ENCODE measurements around the gene POLR2J.
"Not testable (repeated sequence)": the region's sequence is repeated elsewhere in the genome, so short reads cannot be mapped to it uniquely, and the experiment has no call there.

POLR2J gene

DNA sequence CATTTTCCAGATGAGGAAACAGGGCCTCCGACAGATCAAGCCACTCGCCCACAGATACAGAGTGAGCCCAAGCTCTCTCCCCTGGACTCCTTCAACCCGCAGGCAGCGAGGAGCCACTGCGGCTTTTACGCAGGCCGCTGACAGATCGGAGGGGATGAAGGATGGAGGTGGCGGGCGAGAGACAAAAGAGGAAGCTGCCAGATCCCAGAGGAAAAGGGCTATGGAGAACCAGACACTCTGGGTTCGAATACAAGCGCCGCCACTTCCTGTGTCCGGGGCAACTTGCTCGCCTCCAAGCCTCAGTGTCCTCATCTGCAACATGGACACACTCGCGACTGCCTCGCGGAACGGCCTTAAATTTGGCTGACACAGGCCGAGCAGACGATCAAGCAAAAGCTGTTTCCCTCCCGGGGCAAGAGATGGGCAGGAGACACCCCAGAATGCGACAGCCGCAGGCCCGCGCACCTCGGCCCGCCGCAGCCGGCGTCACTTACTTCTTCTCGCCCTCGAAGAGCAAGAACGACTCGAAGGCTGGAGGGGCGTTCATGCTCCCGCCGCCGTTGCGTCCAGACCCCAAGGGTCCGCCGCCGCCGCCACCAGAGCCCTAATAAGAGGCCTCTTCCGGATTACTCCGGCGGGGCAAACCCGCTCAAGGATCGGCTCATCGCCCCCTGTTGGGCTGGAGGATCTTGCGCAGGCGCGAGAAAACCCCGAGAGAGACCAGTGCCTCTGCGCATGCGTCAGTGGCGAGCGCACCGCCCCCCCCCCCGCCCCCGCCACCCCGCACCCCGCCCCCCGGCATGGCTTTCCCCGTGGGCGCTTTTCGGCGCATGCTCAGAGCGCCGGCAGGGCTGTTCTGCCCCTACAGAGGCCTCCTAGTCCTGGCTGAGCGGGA, at the start of gene POLR2J:
POLR2J (minus strand) TSS at position 609 of the 895 bp plus-strand sequence; CDS start at position 547, 62 bp downstream.
- DNase-seq (ENCODE audit: insufficient read length, low spot score): not testable (repeated sequence)
- FAIRE-seq: peak; percentile 75

DNA sequence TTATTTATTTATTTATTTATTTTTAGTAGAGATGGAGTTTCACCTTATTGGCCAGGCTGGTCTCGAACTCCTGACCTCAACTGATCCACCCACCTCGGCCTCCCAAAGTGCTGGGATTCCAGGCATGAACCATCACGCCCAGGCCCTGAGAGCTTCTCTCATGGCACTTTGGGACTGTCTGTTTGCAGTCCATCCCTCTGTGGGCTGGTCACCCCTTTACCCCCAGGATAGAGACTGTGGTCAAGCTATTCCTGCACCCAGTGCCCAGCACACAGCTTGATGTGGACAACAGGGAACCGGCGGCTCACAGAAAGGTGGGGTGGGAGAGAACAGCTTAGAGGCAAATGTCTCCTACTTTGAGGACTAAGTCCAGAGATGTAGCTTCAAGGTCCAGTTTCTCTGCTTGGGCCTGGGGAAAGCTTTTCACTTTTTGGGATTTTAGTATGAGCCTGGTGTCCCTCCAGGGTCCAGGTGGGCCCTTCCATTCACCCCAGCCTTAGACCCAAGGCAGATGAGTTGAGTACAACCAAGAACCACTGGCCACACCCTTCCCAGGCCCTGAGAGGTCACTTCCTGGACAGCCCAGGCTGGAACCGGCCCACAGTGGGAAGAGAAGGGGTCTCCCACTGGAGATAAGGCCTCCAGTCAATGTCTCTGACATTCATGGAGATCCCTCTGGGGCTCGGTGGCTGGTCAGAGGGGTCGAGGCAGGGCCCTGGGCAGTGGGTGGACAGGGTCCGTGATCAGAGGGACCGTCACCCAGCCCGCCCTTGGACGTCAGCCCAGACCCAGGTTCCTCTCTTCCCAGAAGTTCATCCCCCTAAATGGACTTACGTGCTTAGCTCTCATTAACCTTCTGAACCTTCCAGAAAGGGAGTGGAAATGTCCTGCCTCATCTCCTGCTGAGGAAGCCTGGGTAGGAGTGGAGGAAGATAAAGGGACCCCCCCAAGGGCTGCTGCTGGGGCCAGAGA, 49.4 kb upstream of the POLR2J start:
- not testable (repeated sequence) for DNase-seq (ENCODE audit: insufficient read length, low spot score); FAIRE-seq

DNA sequence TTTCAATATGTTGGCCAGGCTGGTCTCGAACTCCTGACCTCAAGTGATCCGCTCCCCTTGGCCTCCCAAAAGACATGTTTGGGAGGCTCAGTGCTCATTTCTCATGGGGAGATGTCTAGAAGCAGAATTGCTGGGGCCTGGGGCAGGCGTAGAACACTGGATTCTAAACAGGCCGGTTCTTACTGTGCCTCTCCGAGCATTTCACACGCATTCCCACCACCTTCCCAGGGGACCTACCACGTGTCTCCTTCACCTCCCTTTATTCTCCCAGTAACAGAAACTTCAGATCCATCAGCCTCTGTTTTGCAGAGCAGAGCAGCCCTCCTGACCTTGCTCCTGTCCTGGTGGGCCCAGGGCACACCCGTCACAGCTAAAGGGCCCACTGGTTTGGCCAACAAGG, 48.5 kb upstream of the POLR2J start:
- DNase-seq (ENCODE audit: insufficient read length, low spot score); FAIRE-seq: not testable (repeated sequence)

DNA sequence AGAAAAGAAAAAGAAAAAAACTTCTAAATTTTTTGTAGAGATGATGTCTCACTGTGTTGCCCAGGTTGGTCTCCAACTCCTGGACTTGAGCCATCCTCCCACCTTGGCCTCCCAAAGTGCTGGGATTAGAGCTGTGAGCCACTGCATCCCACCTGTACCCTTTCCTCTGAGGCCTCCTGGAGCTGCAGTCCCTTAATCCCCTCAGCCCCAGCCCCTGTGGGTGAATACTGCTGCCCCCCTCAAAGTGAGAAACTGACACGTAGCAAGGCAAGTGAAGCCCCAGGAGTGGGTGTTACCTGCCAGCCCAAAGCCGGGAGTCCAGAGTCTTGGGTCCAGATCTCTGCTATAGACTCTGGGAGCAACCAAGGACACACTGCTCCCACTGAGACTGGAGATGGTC, 46.1 kb upstream of the POLR2J start:
- FAIRE-seq; DNase-seq (ENCODE audit: insufficient read length, low spot score): not testable (repeated sequence)

DNA sequence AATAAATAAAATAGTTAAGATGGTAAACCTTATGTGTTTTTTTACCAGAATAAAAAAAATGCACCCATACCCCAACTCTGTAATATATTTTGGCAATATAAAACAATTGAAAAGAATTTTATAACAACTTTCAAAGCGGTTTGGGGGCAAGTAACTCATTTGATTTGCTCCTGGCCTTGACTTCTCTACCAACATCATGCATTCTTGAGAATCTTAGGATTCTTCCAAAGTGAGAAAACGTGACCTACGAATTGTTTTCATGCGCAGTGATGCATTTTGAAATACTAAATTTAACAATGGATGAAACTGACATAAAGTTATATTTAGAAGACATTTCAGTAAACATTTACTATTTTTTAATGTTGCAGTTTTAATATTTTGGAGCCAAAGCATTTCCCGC, 42.1 kb upstream of the POLR2J start:
- FAIRE-seq: not testable (repeated sequence)

DNA sequence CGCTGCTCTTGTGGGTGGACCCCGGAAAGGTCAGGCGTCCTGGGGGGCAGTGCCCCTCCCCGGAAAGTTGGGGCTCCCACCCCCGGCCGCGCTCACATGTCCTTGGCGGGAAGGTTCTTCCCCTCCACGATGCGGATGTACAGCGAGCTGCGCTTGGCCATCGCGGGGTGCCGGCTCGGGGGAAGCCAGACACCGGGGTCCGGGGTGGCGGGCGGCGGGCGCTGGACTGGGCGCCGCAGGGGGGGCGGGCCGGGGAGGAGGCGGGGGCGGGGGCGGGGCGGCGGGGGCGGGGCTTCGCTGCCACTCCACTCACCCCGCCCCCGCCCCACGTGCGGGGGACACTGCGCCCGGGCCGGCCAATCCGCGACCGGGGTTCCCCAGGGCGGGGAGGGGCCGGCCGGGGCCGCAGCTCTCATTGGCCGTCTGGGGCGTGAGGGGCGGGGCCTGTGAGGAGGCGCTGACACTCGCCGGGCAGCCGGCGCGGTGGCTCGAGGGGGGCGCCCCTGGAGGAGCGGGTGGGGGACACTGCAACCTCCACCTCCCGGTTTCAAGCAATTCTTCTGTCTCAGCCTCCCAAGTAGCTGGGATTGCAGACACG, 38.9 kb upstream of the POLR2J start, which contains the start of gene RASA4B:
RASA4B (minus strand) TSS at position 228 of the 598 bp plus-strand sequence; CDS start at position 161, 67 bp downstream.
- DNase-seq (ENCODE audit: insufficient read length, low spot score); FAIRE-seq: not testable (repeated sequence)

More for the DNA sequence above, 42.1 kb upstream of the POLR2J start:
- not testable (repeated sequence) for DNase-seq (ENCODE audit: insufficient read length, low spot score)

DNA sequence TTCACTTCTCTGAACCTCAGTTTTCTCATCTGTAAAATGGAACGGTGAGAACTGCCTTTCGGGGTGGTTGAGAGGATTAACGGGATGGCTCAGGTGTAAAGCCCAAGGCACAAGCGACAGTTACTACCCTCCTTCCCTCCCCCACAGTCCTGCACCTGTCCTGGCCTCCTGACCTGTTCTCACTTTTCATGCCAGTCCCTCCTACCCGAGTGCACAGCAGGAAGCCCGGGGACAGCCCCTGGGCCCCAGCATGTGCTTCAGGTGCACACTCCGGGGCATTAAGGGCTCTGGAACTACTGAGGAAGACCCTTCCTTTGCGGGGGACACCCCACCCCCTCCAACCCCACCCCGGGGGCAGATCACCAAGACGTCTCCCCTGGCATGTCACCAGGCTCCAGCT, 38.2 kb upstream of the POLR2J start:
- DNase-seq (ENCODE audit: insufficient read length, low spot score); FAIRE-seq: not testable (repeated sequence)

DNA sequence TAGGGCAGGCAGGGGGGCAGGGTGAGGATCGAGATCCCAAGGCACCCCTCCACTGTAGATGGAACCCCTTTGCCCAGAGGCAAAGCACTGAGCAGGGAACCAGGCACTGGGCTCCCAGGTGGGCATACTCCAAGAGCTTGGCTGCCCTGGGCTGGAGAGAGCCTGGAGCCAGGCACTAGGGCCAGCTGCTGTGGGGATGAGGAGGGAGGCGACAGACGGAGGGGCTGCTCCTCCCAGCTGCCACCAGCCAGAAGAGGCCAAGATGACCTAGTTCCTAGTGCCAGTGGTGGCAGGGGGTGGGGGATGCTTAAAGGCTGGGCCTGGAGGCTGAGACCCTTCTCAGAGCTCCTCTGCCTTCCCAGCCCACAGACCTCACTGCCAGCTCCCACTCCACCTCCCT, 37.2 kb upstream of the POLR2J start:
- FAIRE-seq: not testable (repeated sequence)

DNA sequence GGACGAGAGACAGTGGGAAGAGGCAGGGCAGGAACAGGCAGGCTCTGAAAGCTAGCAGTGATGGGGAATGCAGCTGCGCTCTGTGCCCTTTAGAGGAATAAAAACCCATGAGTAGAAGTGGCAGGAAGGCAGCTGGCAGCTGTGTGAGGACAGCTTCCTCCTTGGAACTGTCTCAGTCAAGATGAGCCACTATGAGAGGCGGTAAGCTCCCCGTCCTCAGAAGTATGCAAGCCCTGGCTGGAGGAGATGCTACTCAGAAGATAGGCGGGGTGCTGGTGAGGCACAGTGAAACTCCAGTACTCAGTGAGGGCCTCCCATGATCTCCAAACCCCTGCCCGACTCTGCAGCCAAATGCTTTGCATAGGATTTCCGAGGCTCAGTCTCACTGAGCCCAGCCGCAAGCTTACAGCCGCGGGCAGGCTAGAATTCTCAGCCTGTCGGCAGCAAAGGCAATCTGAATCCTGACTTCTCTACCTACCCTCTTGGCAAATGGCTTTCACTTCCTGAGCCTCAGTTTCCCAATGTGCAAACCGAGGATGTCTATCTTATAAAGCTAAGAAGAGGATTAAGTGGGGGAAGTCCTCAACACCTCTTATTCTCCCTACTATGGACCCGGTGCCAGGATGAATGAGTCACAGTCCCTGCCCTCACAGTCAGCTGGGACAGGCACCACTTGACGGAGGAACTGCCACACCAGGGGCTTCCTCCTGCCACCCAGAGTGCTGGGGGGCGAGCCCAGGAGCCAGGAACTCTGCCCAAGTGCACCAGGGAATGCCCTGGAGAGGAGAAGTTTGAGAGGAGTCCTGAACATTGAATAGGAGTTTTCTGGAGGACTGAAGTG, 36.4 kb upstream of the POLR2J start:
- FAIRE-seq; DNase-seq (ENCODE audit: insufficient read length, low spot score): not testable (repeated sequence)

More for the DNA sequence above, 37.2 kb upstream of the POLR2J start:
- DNase-seq (ENCODE audit: insufficient read length, low spot score): not testable (repeated sequence)

DNA sequence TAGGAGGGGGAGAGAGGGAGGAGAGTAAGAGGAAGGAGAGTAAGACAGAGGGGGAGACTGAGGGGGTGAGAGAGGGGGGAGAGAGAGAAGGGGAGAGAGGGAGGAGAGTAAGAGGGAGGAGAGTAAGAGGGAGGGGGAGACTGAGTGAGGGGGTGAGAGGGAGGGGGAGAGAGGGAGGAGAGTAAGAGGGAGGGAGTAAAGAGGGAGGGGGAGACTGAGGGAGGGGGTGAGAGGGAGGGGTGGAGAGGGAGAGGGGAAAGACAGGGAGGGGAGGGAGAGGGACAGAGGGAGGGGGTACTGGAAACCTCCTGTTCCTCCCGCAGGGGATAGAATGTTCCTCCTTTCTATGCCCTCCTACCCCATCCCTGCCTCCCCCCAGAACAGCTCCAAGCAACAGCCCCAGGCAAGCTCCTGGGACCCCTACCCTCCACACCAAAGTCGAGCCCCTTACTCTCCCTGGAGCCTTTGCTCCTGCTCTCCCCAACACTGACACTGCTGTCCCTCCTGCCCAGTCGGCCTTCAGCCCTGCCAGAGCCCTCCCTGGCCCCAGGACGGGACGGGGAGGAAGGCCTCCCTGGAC, 34.0 kb upstream of the POLR2J start:
- not testable (repeated sequence) for FAIRE-seq; DNase-seq (ENCODE audit: insufficient read length, low spot score)

DNA sequence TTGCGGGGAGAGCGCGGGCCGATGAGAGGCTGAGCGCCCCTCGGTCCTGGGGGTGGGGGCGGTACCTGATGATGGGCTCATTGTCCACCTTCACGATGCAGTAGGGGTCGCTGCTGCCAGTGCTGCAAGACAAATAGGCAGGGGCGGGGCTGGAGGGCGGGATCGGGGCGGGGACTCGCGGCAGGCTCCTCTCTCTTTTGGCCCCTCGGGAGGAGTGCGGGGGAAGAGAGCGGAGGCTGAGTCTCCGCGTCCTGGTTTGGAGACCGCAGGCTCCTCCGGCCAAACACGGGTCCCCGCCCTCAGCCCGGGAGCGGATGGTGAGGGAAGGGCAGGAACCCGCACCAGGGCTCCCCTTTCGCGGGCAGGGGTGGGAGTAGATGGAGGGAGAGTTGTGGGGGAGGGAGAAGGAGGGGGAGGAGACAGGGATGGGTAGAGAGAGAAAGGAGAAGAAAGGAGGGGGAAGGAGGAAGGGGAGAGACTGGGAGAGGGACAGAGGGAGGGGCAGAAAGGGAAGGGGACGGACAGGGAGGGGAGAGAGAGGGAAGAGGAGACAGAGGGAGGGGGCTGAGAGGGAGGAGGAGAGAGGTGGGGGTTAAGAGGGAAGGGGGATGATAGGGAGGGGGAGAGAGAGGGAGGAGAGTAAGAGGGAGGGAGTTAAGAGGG, 33.3 kb upstream of the POLR2J start:
- not testable (repeated sequence) for DNase-seq (ENCODE audit: insufficient read length, low spot score); FAIRE-seq

DNA sequence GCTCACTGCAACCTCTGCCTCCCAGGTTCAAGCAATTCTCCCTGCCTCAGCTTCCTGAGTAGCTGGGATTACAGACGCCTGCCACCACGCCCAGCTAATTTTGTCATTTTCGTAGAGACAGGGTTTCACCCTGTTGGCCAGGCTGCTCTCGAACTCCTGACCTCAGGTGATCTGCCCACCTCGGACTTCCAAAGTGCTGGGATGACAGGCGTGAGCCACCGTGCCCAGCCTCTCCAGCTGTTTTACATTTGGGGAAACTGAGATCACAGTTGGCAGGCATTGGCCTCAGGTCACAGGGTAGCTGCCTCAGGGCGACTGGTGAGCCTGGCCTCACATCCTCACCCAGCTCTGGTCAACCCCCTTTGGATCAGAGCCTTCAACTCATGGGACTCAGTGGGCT, 31.9 kb upstream of the POLR2J start:
- not testable (repeated sequence) for FAIRE-seq; DNase-seq (ENCODE audit: insufficient read length, low spot score)

DNA sequence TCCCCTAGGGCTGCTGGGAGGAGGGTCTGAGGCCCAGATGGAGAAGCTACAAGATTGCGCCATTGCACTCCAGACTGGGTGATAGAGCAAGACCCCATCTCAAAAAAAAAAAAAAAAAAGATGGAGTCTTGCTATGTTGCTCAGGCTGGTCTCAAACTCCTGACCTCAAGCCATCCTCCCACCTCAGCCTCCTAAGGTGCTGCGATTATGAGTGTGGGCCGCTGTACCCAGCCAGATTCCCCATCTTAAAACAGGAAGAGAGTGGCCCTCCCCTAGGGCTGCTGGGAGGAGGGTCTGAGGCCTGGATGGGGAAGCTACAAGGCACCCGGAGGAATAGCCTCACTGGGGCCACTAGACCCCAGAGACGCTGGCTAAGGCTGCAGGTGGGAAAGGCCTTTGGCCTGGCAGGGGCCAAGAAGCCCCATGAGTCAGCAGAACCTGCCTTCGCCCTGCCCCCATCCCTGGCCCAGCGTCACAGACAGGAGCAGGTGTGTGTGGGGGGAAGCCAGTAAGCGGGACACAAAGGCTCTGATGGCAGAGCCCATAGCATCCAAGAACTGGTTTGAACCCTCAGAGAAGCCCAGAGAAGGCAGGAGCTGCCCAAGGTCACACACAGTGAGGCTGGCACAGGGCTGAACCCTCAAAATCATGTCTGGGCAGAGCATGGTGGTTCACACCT, 28.8 kb upstream of the POLR2J start:
- not testable (repeated sequence) for DNase-seq (ENCODE audit: insufficient read length, low spot score); FAIRE-seq

DNA sequence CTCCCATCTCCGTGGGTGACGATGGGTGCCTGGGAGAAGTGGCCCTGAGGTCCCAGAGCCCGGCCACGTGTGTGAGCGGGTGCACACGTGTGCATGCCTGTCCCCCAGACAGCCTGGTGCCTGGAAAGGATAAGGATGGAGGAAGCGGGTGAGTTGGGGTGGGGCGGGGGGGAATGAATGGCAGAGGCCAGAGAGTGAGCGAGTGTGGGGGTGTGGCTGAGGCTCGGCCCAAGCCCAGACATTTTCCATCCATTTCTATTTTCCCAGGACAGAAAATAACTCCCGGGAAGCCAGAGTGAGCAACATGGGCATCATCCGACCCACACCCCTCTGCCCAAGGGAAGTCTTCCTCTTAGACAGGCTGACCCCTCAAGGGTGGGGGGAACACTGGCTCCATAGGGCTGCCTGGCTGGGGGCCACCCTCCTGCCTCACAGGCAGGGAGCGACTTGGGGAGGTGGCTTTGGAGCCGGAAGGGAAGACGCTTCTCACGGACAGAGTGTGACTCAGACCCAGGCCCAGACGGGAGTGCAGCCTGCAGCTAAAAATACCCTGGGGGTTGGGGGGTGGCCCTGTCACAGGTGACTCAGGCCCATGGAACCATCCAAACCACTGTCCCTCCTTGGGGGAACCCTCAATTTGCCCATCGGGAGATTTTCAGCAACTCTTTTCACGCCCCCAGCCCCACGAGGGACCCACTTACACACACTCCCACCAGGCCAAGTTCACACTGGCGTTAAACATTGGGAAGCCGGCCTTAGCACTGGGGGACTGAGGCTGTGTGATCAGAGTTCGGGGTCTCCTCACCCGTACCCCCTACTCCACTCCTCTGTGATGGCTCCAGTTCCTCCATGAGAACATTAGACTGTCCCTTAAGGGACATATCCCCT, 26.8 kb upstream of the POLR2J start:
- not testable (repeated sequence) for DNase-seq (ENCODE audit: insufficient read length, low spot score); FAIRE-seq

DNA sequence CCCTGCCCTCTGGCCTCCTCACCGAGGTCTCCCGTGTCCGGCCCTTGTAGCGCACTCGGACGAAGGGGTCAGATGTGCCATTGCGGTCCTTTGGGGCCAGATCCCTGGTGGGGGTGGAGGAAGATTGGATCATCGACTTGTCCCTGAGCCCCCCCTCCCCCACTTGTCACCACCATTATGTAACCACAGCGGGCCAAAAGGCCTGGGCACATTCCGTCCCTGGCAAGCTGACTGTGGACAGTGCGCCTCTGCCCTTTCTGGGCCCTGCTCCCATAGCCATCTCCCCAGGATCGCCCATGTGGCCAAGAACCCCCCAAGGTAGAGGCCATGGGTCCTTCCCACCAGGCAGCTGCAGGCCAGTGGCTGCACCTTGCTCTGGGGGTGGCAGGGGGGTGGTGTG, 24.4 kb upstream of the POLR2J start:
- DNase-seq (ENCODE audit: insufficient read length, low spot score); FAIRE-seq: not testable (repeated sequence)

DNA sequence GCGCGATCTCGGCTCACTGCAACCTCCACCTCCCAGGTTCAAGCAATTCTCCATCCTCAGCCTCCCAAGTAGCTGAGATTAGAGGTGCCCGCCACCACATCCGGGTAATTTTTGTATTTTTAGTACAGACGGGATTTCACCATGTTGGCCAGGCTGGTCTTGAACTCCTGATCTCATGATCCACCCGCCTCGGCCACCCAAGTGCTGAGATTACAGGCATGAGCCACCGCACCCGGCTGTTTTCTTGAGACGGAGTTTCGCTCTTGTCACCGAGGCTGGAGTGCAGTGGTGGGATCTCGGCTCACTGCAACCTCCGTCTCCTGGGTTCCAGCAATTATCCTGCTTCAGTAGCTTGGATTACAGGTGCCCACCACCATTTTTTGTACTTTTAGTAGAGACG, 19.6 kb upstream of the POLR2J start:
- not testable (repeated sequence) for DNase-seq (ENCODE audit: insufficient read length, low spot score); FAIRE-seq

DNA sequence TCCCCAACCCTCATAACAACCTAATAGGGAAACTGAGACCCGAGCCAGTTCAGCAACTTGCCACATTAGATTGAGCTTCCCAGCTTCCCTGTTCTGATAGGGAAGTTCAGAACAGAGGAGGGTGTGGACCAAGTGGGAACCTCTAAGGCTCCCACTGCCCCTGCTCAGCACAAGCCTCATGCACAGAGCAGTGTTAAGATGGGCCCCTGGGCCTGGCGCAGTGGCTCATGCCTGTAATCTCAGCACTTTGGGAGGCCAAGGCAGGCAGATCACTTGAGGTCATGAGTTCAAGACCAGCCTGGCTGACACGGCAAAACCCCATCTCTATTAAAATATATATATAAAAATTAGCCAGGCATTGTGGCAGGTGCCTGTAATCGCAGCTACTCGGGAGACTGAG, 18.6 kb upstream of the POLR2J start:
- not testable (repeated sequence) for DNase-seq (ENCODE audit: insufficient read length, low spot score); FAIRE-seq

Data from H54 (cell line).